CD14-positive monocyte (primary cell): ENCODE measurements around the gene GNG13. TPM values are rescaled to one million over a fixed set of nuclear protein-coding genes. Genes with fewer than 3 reads are reported as not detected.

Experiments used
- DNase-seq, 3 donors: peaks; one replicate each; pipeline ENCODE4 v3.0.0-alpha.2; 2011 to 2022
- H2AFZ ChIP-seq: 2 replicates; pipeline ENCODE4 v1.6.0; 2012; ENCODE audit warnings: mild to moderate bottlenecking, low read depth, low read length, inconsistent platforms; ENCODE audit not compliant: insufficient read depth, poor library complexity, severe bottlenecking
- H3K27ac ChIP-seq, 2 donors: 1 replicate in 1 of 2; 2 replicates in 1 of 2; pipeline ENCODE4 v1.5.1; 2012 to 2013; ENCODE audit warnings: low read length in 2 of 2, control low read depth in 1 of 2, inconsistent platforms in 1 of 2, low read depth in 1 of 2, mild to moderate bottlenecking in 1 of 2
- H3K27me3 ChIP-seq, 2 donors: one replicate each; pipeline versions ENCODE4 v1.6.0 to v1.6.1; 2011 to 2013; ENCODE audit warnings: low read length in 2 of 2; ENCODE audit not compliant: control insufficient read depth in 2 of 2, insufficient read depth in 2 of 2
- H3K36me3 ChIP-seq, 2 donors: replicated peaks in 1 of 2; 1 replicate in 1 of 2; 2 replicates in 1 of 2; pipeline versions ENCODE4 v1.5.1 to v1.6.1; 2012 to 2013; ENCODE audit warnings: low read length in 2 of 2, control low read depth in 1 of 2, inconsistent platforms in 1 of 2, mild to moderate bottlenecking in 1 of 2; ENCODE audit not compliant: insufficient read depth in 2 of 2, control insufficient read depth in 1 of 2
- H3K4me1 ChIP-seq, 2 donors: 1 replicate in 1 of 2; 2 replicates in 1 of 2; pipeline versions ENCODE4 v1.5.1 to v1.6.1; 2012 to 2013; ENCODE audit warnings: low read length in 2 of 2, control low read depth in 1 of 2, inconsistent platforms in 1 of 2, mild to moderate bottlenecking in 1 of 2, moderate library complexity in 1 of 2; ENCODE audit not compliant: insufficient read depth in 2 of 2, control insufficient read depth in 1 of 2
- H3K4me2 ChIP-seq: replicated peaks from 2 replicates; pipeline ENCODE3; 2012; ENCODE audit warnings: low read length, moderate library complexity, mild to moderate bottlenecking; ENCODE audit not compliant: poor library complexity, severe bottlenecking; ENCODE audit errors: extremely low read depth
- H3K4me3 ChIP-seq, 3 experiments: fragments of 200-600 bp in 1 of 3; sonication (generic) in 1 of 3; replicated peaks in 1 of 3; 1 replicate in 2 of 3; 2 replicates in 1 of 3; pipeline ENCODE4 v1.5.1; 2011 to 2013; ENCODE audit warnings: low read length in 3 of 3, mild to moderate bottlenecking in 3 of 3, control low read depth in 2 of 3, low read depth in 2 of 3, inconsistent platforms in 1 of 3, moderate library complexity in 1 of 3
- H3K79me2 ChIP-seq: 2 replicates; pipeline ENCODE4 v1.6.0; 2012; ENCODE audit warnings: mild to moderate bottlenecking, control low read depth, inconsistent platforms, low read length, moderate library complexity; ENCODE audit not compliant: insufficient read depth
- H3K9ac ChIP-seq: 2 replicates; pipeline ENCODE4 v1.6.0; 2017; ENCODE audit warnings: low read length, mild to moderate bottlenecking; ENCODE audit not compliant: insufficient read depth, poor library complexity, severe bottlenecking
- H3K9me3 ChIP-seq, 2 donors: replicated peaks in 1 of 2; 1 replicate in 1 of 2; 2 replicates in 1 of 2; pipeline versions ENCODE4 v1.5.1 to v1.6.1; 2012 to 2013; ENCODE audit warnings: low read length in 2 of 2, control low read depth in 1 of 2; ENCODE audit not compliant: control insufficient read depth in 1 of 2, insufficient read depth in 1 of 2
- H4K20me1 ChIP-seq: 2 replicates; pipeline ENCODE4 v1.6.0; 2012; ENCODE audit warnings: mild to moderate bottlenecking, low read length, control low read depth, moderate library complexity; ENCODE audit not compliant: insufficient read depth
- H3K27ac Mint-ChIP-seq, 7 donors: one replicate each; pipeline ENCODE4 v1.8.0; 2020; ENCODE audit warnings: mild to moderate bottlenecking in 7 of 7, mixed read lengths in 7 of 7, moderate library complexity in 6 of 7, inconsistent platforms in 2 of 7
- H3K27me3 Mint-ChIP-seq, 3 donors: one replicate each; pipeline ENCODE4 v1.8.0; 2021 to 2022; ENCODE audit warnings: low read depth in 3 of 3, mild to moderate bottlenecking in 3 of 3, mixed read lengths in 3 of 3, moderate library complexity in 3 of 3, inconsistent platforms in 1 of 3
- H3K36me3 Mint-ChIP-seq, 2 donors: one replicate each; pipeline ENCODE4 v1.8.0; 2020; ENCODE audit warnings: mixed read lengths in 2 of 2, inconsistent platforms in 1 of 2, mild to moderate bottlenecking in 1 of 2
- H3K4me1 Mint-ChIP-seq: one replicate; pipeline ENCODE4 v1.8.0; 2020; ENCODE audit warnings: mild to moderate bottlenecking, mixed read lengths
- H3K4me3 Mint-ChIP-seq, 2 donors: one replicate each; pipeline ENCODE4 v1.8.0; 2020; ENCODE audit warnings: mild to moderate bottlenecking in 2 of 2, mixed read lengths in 2 of 2, moderate library complexity in 1 of 2
- H3K9me3 Mint-ChIP-seq, 7 donors: one replicate each; pipeline ENCODE4 v1.8.0; 2020 to 2022; ENCODE audit warnings: mixed read lengths in 7 of 7, mild to moderate bottlenecking in 6 of 7, moderate library complexity in 6 of 7, inconsistent platforms in 2 of 7
- CTCF ChIP-seq: fragments of 200-600 bp; IDR thresholded peaks from one replicate; pipeline ENCODE4 v1.8.0; 2022; ENCODE audit warnings: antibody characterized with exemption, mild to moderate bottlenecking
- WGBS: methylation state at CpG from one replicate; pipeline ENCODE4 v1.1.5; 2013; ENCODE audit warnings: missing lambda C conversion rate; ENCODE audit not compliant: insufficient coverage; 5-methylcytosine and 5-hydroxymethylcytosine counted together
- intact Hi-C, 2 donors: fragments of 100-400 bp; cut with micrococcal nuclease; formaldehyde crosslinking; loops; one replicate each; pipeline versions ENCODE4 v1.15.0 to v1.15.1; 2023
- polyA plus RNA-seq, 3 donors: library from polyadenylated mRNA; depleted of rRNA in 1 of 3; unstranded in 2 of 3; stranded (reverse) in 1 of 3; fragments of 300-500 nt in 2 of 3; fragments of >200 nt in 1 of 3; fragmentation: Illumina TruSeq in 2 of 3; gene quantifications; 1 replicate in 2 of 3; 2 replicates in 1 of 3; pipeline ENCODE4 v1.2.3, GENCODE V29; 2012 to 2021

GNG13 gene
- polyA plus RNA-seq, 3 donors: not detected

GRCh38 chr16:836221-836620 lies 35.7 kb upstream of the GNG13 start:
- Histone ChIP-seq H2AFZ (no peak overlapping the region), H3K9me3 (peaks cover 22 to 30% of the 10 kb centered on the region in 2 donors), H3K4me2 (no peak overlapping the region), H3K79me2 (no peaks in the 10 kb centered on the region), H3K4me1 (no peaks in the 10 kb centered on the region), H3K27me3 (no peaks in the 10 kb centered on the region), H3K36me3 (no peaks in the 10 kb centered on the region), H3K9ac (no peak overlapping the region), H4K20me1 (no peaks in the 10 kb centered on the region), H3K27ac (no peak overlapping the region), H3K4me3 (no peak overlapping the region)
- Mint-ChIP-seq H3K36me3 (no peaks in the 10 kb centered on the region), H3K27me3 (peaks cover 2 to 10% (median 7%) of the 10 kb centered on the region in 3 donors), H3K4me1 (no peaks in the 10 kb centered on the region), H3K9me3 (peaks cover 26 to 38% (median 31%) of the 10 kb centered on the region in 7 donors), H3K4me3 (no peak overlapping the region), H3K27ac (no peak overlapping the region)
- no peak for TF ChIP-seq CTCF
- intact Hi-C loops: no loop called here
- WGBS: no CpG with 5 or more reads among the region's 4 CpGs
- DNase-seq: no peak

GRCh38 chr16:835373-835772 lies 34.8 kb upstream of the GNG13 start:
- Mint-ChIP-seq H3K4me1 (peaks cover 1% of the 10 kb centered on the region), H3K36me3 (no peaks in the 10 kb centered on the region), H3K27ac (no peak overlapping the region), H3K4me3 (no peak overlapping the region), H3K27me3 (peaks cover 0 to 16% (median 7%) of the 10 kb centered on the region in 3 donors), H3K9me3 (peaks cover 26 to 38% (median 31%) of the 10 kb centered on the region in 7 donors)
- H3K4me1 ChIP-seq: no peaks in the 10 kb centered on the region
- WGBS: 95% methylated on average over 6 of the region's 10 CpGs
- H3K9ac ChIP-seq: no peak overlapping the region
- H3K9me3 ChIP-seq: peaks cover 22 to 30% of the 10 kb centered on the region in 2 donors
- no peak for TF ChIP-seq CTCF
- H3K4me3 ChIP-seq: no peak overlapping the region
- H4K20me1 ChIP-seq: no peaks in the 10 kb centered on the region
- no peak overlapping the region for H2AFZ ChIP-seq
- intact Hi-C loops: no loop called here
- no peak overlapping the region for H3K4me2 ChIP-seq
- no peaks in the 10 kb centered on the region for H3K27me3 ChIP-seq
- DNase-seq: no peak
- H3K79me2 ChIP-seq: no peaks in the 10 kb centered on the region
- H3K27ac ChIP-seq: no peak overlapping the region
- H3K36me3 ChIP-seq: no peaks in the 10 kb centered on the region
